NOMO-1 treated with dmso at 0.1 percent for 144 hours (cell line): ENCODE data around the gene GIPC1.
"Not testable (repeated sequence)": the region's sequence is repeated elsewhere in the genome, so short reads cannot be mapped to it uniquely, and the experiment has no call there.

ENCODE experiments used
- DNase-seq: peaks from one replicate; lab custom pipeline; 2025; ENCODE audit not compliant: unreplicated experiment; lab: John Stamatoyannopoulos, UW

GIPC1 gene

GRCh38 chr19:14472202-14472938 is 23.6 kb downstream of the GIPC1 start:
- DNase-seq, result peak; percentile 20

DNA sequence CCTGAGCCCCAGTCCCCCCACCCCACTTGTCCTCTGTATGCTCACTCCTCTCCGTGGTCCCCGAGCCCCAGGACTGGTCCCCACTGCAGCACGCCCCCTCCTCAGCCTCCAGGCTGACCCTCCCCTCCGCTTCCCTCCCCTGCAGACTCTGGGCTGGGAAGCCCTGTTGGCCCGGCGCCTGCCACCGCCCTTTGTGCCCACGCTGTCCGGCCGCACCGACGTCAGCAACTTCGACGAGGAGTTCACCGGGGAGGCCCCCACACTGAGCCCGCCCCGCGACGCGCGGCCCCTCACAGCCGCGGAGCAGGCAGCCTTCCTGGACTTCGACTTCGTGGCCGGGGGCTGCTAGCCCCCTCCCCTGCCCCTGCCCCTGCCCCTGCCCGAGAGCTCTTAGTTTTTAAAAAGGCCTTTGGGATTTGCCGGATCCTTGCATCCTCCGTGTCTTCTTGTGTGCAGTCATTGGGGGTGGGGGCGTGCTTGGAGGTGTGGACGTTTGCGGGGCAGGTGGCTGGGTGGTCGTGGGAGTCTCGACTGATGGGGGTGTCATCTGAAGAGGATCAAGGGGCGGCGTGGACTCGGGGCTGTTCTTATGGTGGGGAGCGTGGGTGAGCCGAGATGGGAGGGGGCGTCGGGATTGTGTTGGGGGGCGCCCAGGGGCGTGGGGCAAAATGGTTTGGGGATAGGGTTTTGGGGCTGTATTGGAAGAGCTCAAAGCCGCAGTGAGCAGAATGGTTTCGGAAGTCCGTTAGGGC is 24.3 kb downstream of the GIPC1 start:
- no peak for DNase-seq

DNA sequence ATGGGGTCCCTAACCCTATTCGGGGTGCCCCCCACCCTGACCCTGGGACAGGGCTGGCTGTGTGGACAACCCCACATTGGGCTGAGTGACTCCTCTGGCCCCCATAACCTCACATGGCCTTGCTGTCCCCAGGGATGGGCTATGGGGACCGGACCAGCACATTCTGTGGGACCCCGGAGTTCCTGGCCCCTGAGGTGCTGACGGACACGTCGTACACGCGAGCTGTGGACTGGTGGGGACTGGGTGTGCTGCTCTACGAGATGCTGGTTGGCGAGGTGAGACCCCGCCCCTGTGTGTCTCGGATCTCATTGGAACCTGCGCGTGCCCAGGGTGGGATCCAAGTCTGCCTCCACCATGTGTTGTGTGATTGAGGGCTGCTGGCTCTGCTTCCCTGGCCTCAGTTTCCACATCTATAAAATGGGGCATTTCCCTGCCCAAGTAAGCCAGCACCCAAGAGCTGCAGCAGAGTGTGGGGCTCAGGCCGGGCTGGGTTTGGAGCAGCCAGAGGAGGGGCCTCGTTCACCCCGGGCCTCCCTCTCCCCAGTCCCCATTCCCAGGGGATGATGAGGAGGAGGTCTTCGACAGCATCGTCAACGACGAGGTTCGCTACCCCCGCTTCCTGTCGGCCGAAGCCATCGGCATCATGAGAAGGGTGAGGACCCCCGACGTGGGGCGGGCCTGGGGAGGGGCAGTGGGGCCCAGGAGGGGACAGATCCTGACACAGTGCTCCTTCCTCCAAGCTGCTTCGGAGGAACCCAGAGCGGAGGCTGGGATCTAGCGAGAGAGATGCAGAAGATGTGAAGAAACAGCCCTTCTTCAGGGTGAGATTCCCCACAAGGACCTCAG is 25.7 kb downstream of the GIPC1 start:
- DNase-seq, result no peak

GRCh38 chr19:14467816-14468215 is 28.1 kb downstream of the GIPC1 start:
- DNase-seq, result no peak

GRCh38 chr19:14467391-14467790 is 28.5 kb downstream of the GIPC1 start:
- no peak for DNase-seq

DNA sequence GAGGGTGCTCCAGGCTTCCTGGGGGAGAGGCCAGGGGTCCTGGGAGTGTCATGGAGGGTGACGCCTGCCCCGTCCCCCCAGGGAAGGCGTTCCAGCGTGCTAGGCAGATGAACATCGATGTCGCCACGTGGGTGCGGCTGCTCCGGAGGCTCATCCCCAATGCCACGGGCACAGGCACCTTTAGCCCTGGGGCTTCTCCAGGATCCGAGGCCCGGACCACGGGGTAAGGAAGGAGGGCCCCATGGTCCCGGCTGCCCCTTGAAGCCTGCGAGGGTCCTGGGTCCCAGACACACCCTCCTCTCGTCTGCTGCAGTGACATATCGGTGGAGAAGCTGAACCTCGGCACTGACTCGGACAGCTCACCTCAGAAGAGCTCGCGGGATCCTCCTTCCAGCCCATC is 32.2 kb downstream of the GIPC1 start:
- DNase-seq, result no peak

DNA sequence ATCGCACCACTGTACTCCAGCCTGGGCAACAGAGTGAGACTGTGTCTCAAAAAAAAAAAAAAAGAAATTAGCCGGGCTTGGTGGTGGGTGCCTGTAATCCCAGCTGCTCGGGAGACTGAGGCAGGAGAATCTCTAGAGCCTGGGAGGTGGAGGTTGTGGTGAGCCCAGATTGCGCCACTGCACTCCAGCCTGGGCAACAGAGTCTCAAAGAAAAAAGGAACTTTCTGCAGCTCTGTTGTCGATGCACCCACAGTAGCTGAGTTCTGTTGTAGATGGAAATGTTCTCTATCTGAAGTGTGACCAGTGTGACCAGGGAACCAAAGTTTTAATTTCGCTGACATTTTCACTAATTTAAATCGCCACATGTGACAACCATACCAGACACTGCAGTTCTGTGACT is 33.5 kb downstream of the GIPC1 start:
- not testable (repeated sequence) for DNase-seq

- DNase-seq, result no peak
Observed at GRCh38 chr19:14460935-14461334, 35.0 kb downstream of the GIPC1 start.

DNA sequence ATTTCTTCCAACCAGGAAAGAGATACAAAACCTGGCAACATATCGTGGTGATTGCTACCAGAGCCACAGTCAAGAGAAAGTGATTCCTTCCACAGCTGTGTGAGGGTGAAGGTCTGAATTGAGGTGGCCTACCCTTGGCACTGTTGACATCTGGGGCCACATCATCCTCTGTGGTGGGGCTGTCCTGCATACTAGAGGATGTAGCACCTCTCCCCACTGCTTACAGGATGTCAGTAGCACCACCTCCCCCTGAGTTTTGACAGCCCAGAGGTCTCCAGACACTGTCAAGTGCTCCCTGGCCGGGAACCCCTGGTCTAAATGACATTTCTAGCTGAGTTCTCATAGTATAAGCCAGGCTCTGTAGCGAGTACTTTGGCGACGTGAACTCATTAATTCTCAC is 36.2 kb downstream of the GIPC1 start:
- DNase-seq, result no peak

DNA sequence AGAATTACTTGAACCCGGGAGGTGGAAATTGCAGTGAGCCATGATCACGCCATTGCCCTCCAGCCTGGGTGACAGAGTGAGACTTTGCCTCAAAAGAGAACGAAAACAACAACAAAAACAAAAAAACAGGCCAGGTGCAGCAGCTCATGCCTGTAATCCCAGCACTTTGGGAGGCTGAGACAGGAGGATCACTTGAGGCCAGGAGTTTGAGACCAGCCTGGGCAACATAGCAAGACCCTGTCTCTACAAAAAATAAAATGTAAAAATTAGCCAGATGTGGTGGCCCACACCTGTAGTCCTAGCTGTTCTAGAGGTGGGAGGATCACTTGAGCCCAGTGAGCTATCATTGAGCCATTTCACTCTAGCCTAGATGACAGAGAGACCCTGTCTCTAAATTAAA is 43.6 kb downstream of the GIPC1 start:
- DNase-seq, result not testable (repeated sequence)

GRCh38 chr19:14450876-14451275 is 45.1 kb downstream of the GIPC1 start:
- DNase-seq, result no peak

GRCh38 chr19:14450168-14450874 is 45.6 kb downstream of the GIPC1 start:
- DNase-seq, result no peak

DNA sequence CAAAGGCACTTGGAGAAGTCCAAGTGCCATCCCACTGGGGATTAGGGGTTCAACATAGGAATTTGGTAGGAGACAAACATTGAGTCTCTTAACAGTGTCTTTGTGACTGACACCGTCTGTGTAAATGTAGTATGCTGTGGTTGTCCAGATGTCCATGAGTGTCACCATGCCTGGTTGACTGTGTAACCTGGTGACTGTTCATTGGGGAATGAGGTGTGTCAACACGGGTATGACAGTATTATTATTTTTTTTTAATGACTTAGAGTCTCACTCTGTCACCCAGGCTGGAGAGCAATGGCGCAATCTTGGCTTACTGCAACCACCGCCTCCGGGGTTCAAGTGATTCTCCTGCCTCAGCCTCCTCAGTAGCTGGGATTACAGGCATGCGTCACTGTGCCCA is 46.6 kb downstream of the GIPC1 start:
- no peak for DNase-seq

DNA sequence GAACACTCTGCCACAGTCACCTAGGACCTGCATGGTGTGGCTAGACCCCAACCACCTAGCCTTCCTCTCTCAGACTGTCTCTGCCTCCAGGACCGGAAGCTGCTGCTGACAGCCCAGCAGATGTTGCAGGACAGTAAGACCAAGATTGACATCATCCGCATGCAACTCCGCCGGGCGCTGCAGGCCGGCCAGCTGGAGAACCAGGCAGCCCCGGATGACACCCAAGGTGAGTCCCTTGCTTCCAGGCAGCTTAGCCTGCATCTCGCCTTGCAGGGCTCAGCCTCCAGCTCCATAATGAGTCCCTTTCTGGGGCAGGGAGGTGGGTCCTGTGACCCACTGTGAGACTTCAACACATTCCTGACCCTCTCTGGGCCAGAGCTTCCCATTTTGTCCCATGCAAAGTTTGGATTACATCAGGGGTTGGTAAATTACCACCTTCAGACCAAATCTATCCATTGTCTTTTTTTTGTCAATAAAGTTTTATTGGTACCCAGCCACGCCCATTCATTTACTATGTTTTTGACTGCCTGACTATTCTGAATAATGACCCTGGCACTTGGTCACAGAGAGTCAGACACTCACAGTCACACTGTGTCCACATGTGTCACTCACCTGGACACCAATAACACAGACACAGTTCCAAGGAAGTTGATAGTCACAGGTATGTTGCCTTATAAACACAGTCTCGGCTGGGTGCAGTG is 49.4 kb downstream of the GIPC1 start:
- DNase-seq, result no peak

- DNase-seq, result no peak
Observed at GRCh38 chr19:14443632-14444216, 52.2 kb downstream of the GIPC1 start.

- DNase-seq, result no peak
Observed at GRCh38 chr19:14442891-14443631, 52.9 kb downstream of the GIPC1 start.

DNA sequence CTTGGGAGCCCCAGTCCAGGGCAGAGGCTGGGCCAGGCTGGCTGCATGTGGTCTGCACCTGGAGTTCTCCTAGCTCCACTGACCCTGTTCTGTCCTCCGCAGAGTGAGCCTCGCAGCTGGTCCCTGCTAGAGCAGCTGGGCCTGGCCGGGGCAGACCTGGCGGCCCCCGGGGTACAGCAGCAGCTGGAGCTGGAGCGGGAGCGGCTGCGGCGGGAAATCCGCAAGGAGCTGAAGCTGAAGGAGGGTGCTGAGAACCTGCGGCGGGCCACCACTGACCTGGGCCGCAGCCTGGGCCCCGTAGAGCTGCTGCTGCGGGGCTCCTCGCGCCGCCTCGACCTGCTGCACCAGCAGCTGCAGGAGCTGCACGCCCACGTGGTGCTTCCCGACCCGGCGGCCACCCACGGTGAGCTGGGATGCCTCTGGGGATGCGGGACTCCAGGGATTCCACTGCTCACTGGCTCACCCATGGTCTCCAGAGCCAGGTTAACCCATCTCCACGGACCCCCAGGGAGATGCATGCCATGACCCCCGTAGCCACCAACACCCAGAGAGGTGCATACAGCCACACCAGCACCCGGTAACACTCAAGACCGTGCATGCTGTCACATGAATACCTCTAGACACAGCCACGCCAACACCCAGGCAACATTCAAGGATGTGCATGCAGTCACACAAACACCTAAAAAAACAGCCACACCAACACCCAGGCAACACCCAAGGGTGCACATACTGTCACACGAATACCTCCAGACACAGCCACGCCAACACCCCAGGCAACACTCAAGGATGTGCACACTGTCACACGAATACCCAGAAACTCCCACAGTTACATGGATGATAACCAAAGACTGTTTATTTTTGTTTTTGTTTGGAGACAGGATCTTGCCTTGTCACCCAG is 54.6 kb downstream of the GIPC1 start:
- DNase-seq, result no peak

GRCh38 chr19:14440049-14440448 is 55.9 kb downstream of the GIPC1 start:
- peak; percentile 95 for DNase-seq
